TTC549 (cell line): ENCODE measurements around the gene MARCHF5.

Experiments
- FAIRE-seq: peaks from 2 replicates; lab custom pipeline; 2012; peaks lifted over from hg19 to GRCh38; lab: Jason Lieb, UNC

Gene MARCHF5, protein sequence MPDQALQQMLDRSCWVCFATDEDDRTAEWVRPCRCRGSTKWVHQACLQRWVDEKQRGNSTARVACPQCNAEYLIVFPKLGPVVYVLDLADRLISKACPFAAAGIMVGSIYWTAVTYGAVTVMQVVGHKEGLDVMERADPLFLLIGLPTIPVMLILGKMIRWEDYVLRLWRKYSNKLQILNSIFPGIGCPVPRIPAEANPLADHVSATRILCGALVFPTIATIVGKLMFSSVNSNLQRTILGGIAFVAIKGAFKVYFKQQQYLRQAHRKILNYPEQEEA

DNA sequence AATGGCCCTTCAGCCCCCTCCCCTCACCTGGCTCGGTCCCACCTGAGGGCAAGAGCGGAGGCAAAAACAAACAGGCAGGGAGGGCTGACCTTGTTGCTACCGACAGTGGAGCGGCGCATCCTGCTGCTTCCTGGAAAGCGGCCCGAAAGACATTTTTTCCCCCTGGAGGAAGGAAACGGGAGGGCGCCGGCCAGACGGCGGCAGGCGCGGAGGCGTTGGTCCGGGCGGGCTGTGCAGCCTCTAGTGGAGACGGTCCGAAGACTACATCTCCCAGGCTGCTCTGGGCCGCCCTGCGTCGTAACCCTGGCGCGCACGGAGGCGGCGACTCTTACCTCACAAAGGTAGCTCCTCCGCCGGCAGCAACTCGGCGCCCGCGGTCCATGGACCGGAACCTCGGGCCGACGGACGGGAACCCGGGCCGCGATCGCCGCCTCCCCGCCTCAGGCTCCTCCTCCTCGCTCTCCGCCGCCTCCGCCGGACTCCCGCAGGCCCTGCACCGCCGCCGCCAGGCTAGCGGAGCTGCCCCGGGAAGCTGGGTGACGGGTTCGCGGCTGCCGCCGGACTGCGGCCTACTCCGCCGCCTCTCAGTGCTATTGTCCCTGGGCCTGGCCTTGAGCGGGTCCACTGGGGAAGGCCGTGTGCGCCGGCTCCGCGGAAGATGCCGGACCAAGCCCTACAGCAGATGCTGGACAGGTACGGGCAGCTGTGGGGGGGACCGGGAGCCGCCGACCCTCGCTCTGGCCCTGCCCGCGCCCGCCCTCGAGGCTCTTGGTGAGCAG lies at the start of gene MARCHF5, which contains the start of gene CPEB3:
Gene MARCHF5 (plus strand): TSS at position 331 of the 779 bp plus-strand sequence. CDS start 328 bp downstream, at position 659.
Gene CPEB3 (minus strand): TSS at position 242 of the 779 bp plus-strand sequence. CDS start 50,728 bp downstream, outside the sequence.
- peak; percentile 77 for FAIRE-seq

GRCh38 chr10:92241501-92241900 lies 49.5 kb upstream of the MARCHF5 start:
- FAIRE-seq = no peak

DNA sequence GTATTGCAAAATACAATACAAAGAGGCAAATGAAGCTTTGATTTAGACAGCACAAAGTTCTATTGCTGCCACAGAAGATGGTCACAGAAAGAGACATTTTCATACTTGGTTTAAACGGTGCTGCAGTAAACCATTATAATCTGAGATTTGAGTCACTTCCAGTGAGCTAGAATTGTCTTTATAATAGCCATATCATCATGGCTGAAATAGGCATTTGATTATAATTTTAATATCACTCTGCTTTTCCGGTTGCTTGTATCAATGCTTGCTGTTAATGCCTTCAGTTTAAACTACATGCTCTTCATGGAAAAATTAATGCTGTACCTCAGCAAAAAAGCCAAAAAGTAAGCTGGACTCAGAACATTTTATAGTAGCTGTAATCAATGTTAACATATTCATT lies 48.6 kb upstream of the MARCHF5 start:
- FAIRE-seq = no peak

- peak; percentile 94 for FAIRE-seq
Observed at GRCh38 chr10:92242910-92243671, 47.9 kb upstream of the MARCHF5 start.

DNA sequence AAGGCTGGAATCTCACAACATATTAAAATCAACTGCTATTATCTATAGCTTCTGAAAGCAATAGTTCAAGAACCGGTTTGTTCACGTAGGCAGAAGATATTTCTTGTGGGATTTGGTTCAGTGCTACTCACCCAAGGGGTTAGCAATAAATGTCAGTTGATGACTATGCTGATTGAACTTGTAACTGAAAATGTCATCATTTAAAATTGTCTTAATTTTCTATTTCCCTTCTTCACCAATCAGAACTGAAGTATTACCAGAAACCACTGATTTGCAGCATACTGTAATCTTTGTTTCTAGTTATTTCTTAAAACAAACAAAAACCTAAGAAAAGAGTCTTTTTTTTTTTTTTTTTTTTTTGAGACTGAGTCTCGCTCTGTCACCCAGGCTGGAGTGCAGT lies 46.2 kb upstream of the MARCHF5 start:
- FAIRE-seq = no peak

DNA sequence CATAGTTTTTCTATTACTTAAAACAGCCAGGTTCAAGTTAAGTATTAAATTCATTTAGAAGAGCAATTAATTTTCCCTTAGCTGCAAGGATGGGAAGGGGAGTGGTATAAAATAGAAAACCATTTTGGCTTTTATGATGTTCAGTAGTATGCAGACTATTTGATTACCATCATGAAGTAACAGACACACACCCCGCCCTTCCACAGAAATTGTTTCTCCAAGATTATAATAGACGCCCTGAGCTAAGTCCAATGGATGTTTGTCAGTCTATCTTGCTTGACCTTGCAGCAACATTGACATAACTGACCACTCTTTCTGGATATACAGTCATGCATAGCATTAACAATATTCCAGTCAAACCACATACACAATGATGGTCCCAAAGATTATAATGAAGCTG lies 42.4 kb upstream of the MARCHF5 start:
- FAIRE-seq = no peak

GRCh38 chr10:92263396-92263795 lies 27.6 kb upstream of the MARCHF5 start:
- FAIRE-seq = no peak

GRCh38 chr10:92264249-92264648 lies 26.7 kb upstream of the MARCHF5 start:
- FAIRE-seq = no peak

DNA sequence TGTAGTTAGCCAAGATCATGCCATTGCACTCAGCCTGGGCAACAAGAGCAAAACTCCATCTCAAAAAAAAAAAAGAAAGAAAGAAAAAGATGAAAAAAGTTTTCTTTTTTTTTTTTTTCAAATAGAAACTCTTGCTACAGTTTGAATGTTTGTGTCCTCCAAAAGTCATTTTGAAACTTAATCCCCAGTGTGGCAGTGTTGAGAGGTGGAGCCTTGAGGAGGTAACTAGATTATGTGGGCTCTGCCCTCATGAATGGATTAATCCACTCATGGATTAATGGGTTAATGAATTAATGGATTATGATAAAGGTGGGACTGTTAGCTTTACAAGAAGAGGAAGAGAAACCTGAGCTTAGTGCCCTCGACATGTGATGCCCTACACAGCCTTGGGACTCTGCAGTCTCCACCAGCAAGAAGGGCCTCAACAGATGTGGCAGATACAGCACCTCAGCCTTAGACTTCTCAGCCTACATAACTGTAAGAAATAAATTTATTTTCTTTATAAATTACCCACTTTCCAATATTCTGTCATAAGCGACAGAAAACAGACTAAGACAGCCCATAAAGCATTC lies 25.2 kb upstream of the MARCHF5 start:
- FAIRE-seq = no peak

- no peak for FAIRE-seq
Observed at GRCh38 chr10:92267343-92267742, 23.6 kb upstream of the MARCHF5 start.

DNA sequence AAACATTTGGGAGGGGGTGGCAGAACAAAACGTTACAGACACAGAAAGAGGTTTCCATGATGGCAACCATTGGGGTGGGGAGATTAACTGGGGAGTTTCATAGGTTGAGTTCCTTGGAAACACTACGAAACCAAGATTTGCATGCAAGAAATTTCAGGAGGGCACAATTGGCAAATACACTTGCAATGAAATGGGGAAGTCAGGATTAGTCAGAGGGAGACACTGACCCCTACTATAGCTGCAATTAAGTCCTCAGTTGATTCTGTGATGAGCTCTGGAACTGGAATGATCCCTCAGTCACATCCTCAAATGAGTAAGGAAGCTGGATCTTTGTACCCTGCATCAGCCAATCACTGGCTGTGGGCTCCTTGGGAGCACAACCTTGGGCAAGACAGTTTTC lies 22.2 kb upstream of the MARCHF5 start:
- no peak for FAIRE-seq

DNA sequence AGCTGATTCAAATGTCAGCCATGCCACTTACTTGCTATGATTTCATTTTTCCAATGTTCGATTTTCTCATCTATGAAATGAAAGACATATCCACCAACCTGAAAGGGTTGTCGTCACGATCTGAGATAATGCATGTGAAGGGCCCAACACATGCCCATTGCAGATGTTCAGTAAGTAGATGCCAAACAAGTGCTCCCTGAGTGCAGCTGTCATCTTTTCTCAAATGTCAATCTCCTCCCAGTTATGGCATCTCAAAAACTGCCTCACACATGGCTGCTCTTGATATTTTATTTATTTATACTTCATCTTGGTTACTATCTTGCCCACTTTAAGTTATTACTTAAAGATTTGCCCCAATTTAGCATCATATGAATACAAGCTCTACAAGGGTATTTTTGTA lies 16.9 kb upstream of the MARCHF5 start:
- no peak for FAIRE-seq

- no peak for FAIRE-seq
Observed at GRCh38 chr10:92278996-92279696, 11.8 kb upstream of the MARCHF5 start.

DNA sequence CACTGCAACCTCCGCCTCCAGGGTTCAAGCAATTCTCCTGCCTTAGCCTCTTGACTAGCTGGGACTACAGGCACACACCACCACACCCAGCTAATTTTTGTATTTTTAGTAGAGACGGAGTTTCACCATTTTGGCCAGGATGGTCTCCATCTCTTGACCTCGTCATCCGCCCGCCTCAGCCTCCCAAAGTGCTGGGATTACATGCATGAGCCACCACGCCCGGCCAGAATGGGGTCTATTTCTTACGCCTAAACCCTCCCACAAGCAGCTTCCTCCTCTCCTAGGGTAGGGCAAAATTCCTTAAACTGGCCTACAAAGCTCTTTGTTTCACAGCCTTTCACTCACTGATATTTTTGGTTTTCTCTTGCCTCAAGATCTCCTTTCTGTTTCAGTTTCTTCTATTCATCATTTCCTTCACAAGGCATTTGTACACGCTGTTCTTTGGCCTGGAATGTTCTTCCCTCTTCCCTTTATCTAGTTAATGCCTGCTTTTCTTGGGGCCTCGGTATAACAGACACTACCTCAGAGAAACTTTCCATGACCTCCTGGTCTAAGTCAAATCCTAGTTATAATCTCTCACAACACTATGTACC lies 6.8 kb upstream of the MARCHF5 start:
- FAIRE-seq = no peak

GRCh38 chr10:92290076-92290836 lies 711 bp upstream of the MARCHF5 start:
- no peak for FAIRE-seq

- FAIRE-seq = no peak
Observed at GRCh38 chr10:92291616-92291865, 574 bp downstream of the MARCHF5 start.

- FAIRE-seq = no peak
Observed at GRCh38 chr10:92291921-92292845, 1.2 kb downstream of the MARCHF5 start.

GRCh38 chr10:92298487-92298886 lies 7.5 kb downstream of the MARCHF5 start:
- FAIRE-seq = no peak

DNA sequence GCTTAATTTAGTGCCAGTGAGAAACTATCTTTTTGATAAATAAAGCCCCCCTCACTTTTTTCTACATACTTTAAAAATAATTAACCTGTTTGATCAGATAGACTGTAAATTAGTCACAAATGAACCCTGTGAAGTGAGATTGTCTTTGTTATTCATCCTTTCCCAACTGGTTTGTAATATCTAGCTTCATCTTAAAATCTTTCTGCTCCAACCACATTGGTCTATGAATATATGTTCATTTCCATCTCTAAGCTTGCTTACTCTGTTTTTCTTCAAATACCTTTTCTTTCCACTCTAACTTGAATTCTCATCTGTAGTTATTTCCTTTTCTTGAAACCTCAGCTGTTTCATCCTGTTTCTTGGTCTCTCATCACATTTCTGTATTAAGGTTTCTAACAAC lies 12.1 kb downstream of the MARCHF5 start:
- FAIRE-seq = no peak

DNA sequence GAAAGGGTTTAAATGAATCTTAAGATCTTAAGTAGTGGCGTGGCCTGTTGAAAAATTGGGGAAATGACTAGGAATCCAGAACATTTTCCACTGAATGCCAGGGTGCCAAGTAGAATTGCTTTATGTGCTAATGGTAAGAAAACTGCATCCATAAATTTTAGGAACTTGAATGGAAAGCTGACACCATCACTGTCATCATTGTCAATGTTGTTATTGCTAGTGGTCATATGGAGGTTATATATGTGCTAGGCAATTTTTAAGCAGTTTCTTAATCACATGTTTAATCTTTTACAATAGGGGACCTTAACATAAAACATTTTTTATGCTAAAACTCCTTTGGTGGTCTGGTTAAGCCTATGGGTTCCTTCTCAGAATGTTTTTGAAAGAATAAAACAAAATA lies 13.1 kb downstream of the MARCHF5 start:
- FAIRE-seq = no peak
